ENCODE data around the gene DAPK1. TPM values are rescaled to one million over a fixed set of nuclear protein-coding genes. Genes with fewer than 3 reads are reported as not detected.

Gene DAPK1
- total and polyA plus RNA-seq, 10 of the 15 experiments (the other 5 are each of a cell fraction or from before 2014, with no cell fraction given), result 8.2 to 94.7 (median 51.6) TPM

DNA sequence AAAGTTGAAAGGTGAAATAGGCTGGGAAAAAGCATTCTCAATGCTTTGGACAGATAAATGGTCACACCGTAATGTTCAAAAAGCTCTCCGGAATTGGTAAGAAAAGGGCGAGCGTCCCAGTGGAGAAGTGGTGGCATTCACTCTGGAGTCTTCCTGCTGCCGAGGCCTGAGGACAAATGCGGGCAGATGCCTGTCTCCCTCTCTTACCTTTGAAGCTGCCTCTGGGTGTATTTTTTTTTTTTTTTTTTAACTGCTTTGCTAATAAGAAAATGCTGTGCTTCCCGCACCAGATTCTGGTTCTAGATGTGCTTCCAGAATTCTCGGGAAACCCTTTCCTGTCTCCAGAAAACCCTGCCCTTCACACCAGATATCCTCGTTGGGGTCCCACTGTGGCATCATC is 203.8 kb downstream of the DAPK1 start:
- ChIA-PET RAD21 (ENCODE audit: unreplicated experiment) (no interaction called here), CTCF (interaction anchor here (1.0 kb wide), 1 partner anchor 17 kb away, joined by 3 read pairs; no protein-coding TSS in a partner anchor), SMC1A (ENCODE audit: uncharacterized antibody, unreplicated experiment) (no interaction called here), POLR2A (interaction anchor here (0.5 kb wide), 1 partner anchor 22 kb away, joined by 3 read pairs; no protein-coding TSS in a partner anchor)
- Histone ChIP-seq H3K79me2 (ENCODE audit: control insufficient read depth, insufficient read depth, low read length) (no peaks in the 10 kb centered on the region), H3K4me1 (ENCODE audit: control insufficient read depth, insufficient read depth, low read length) (no peaks in the 10 kb centered on the region), H3K9ac (ENCODE audit: control insufficient read depth, insufficient read depth, low read length) (no peak overlapping the region), H3K27me3 (replicated peaks in 1 of 2; ENCODE audit: control insufficient read depth in 2 of 2, insufficient read depth in 2 of 2, low read length in 1 of 2) (no peaks in the 10 kb centered on the region), H3K4me2 (ENCODE audit: control insufficient read depth, insufficient read depth) (no peak overlapping the region), H3K9me3 (replicated peaks; ENCODE audit: control insufficient read depth, insufficient read depth, low read length) (no peaks in the 10 kb centered on the region), H3K36me3 (ENCODE audit: control insufficient read depth in 2 of 2, insufficient read depth in 2 of 2, low read length in 1 of 2) (peaks cover 6 to 7% of the 10 kb centered on the region in 2 experiments), H2AFZ (ENCODE audit: control insufficient read depth, low read depth, low read length) (no peak overlapping the region), H3K4me3 (no peak overlapping the region), H4K20me1 (ENCODE audit: control insufficient read depth, insufficient read depth) (no peaks in the 10 kb centered on the region), H3K27ac (ENCODE audit: control insufficient read depth, insufficient read depth) (no peak overlapping the region)
- no peak for ATAC-seq
- BruUV-seq (replicated peaks), result no TSS peak
- FAIRE-seq, result no peak
- in situ Hi-C loops (cut with MboI), result no loop called here
- WGBS (ENCODE audit: insufficient coverage, insufficient replicate concordance, low lambda C conversion rate, missing lambda C conversion rate), result 83% methylated on average over 9 of the region's 9 CpGs
- DNase-seq (ENCODE audit: low read depth, low spot score), result no peak
- intact Hi-C loops (cut with micrococcal nuclease; ENCODE audit: unreplicated experiment), result no loop called here
- no peak for TF ChIP-seq PRDM15 (CRISPR knock-in tag; IDR thresholded peaks at IDR 0.05)
- TF ChIP-seq, protein P1, sequence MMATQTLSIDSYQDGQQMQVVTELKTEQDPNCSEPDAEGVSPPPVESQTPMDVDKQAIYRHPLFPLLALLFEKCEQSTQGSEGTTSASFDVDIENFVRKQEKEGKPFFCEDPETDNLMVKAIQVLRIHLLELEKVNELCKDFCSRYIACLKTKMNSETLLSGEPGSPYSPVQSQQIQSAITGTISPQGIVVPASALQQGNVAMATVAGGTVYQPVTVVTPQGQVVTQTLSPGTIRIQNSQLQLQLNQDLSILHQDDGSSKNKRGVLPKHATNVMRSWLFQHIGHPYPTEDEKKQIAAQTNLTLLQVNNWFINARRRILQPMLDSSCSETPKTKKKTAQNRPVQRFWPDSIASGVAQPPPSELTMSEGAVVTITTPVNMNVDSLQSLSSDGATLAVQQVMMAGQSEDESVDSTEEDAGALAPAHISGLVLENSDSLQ (IDR thresholded peaks at IDR 0.05), result no peak
- TF ChIP-seq ESRRA (IDR thresholded peaks at IDR 0.05; ENCODE audit: low read length), result no peak
- no peak for TF ChIP-seq ZNF274 (IDR thresholded peaks at IDR 0.05; ENCODE audit: insufficient read depth, insufficient read length)
- no peak for TF ChIP-seq BHLHE40 (IDR thresholded peaks at IDR 0.05; ENCODE audit: borderline replicate concordance in 1 of 2, low read depth in 2 of 2, low read length in 1 of 2)
- TF ChIP-seq, protein P2, sequence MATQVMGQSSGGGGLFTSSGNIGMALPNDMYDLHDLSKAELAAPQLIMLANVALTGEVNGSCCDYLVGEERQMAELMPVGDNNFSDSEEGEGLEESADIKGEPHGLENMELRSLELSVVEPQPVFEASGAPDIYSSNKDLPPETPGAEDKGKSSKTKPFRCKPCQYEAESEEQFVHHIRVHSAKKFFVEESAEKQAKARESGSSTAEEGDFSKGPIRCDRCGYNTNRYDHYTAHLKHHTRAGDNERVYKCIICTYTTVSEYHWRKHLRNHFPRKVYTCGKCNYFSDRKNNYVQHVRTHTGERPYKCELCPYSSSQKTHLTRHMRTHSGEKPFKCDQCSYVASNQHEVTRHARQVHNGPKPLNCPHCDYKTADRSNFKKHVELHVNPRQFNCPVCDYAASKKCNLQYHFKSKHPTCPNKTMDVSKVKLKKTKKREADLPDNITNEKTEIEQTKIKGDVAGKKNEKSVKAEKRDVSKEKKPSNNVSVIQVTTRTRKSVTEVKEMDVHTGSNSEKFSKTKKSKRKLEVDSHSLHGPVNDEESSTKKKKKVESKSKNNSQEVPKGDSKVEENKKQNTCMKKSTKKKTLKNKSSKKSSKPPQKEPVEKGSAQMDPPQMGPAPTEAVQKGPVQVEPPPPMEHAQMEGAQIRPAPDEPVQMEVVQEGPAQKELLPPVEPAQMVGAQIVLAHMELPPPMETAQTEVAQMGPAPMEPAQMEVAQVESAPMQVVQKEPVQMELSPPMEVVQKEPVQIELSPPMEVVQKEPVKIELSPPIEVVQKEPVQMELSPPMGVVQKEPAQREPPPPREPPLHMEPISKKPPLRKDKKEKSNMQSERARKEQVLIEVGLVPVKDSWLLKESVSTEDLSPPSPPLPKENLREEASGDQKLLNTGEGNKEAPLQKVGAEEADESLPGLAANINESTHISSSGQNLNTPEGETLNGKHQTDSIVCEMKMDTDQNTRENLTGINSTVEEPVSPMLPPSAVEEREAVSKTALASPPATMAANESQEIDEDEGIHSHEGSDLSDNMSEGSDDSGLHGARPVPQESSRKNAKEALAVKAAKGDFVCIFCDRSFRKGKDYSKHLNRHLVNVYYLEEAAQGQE (IDR thresholded peaks at IDR 0.05; ENCODE audit: low read depth, low read length), result no peak
- no peak for TF ChIP-seq NR2F1 (conservative IDR thresholded peaks at IDR 0.05)
- TF ChIP-seq ASH2L (IDR thresholded peaks at IDR 0.05; ENCODE audit: borderline replicate concordance, low read depth), result no peak
- TF ChIP-seq RB1 (IDR thresholded peaks at IDR 0.05; ENCODE audit: borderline replicate concordance), result no peak
- no peak for TF ChIP-seq CBX3 (IDR thresholded peaks at IDR 0.05; ENCODE audit: borderline replicate concordance, low read depth)
- no peak for TF ChIP-seq CBX5 (IDR thresholded peaks at IDR 0.05; ENCODE audit: low read depth)
